OCI-LY1 (cell line): Measurements from ENCODE around the gene KRTAP10-7.
"Not testable (repeated sequence)": the region's sequence is repeated elsewhere in the genome, so short reads cannot be mapped to it uniquely, and the experiment has no call there.

Source experiments
- H2AFZ ChIP-seq: fragments of 200-600 bp; sonication (generic), shearing (Covaris generic); 2 replicates; pipeline ENCODE4 v1.6.0; 2014; ENCODE audit warnings: antibody characterized with exemption, mild to moderate bottlenecking, low read length
- H3F3A ChIP-seq: fragments of 200-600 bp; sonication (generic), shearing (Covaris generic); 2 replicates; pipeline ENCODE4 v1.6.0; 2014; ENCODE audit warnings: mild to moderate bottlenecking, antibody characterized with exemption, low read length, moderate library complexity; ENCODE audit not compliant: insufficient read depth
- H3K27ac ChIP-seq: fragments of 200-600 bp; sonication (generic); 2 replicates; pipeline ENCODE4 v1.5.1; 2014; ENCODE audit warnings: low read length, mixed run types, mild to moderate bottlenecking, low read depth; ENCODE audit not compliant: poor library complexity, severe bottlenecking
- H3K27me3 ChIP-seq: fragments of 200-600 bp; sonication (generic); 2 replicates; pipeline ENCODE4 v1.6.0; 2014; ENCODE audit warnings: antibody characterized with exemption, mild to moderate bottlenecking, low read length, moderate library complexity; ENCODE audit not compliant: insufficient read depth
- H3K36me3 ChIP-seq: fragments of 200-600 bp; sonication (generic); 2 replicates; pipeline ENCODE4 v1.6.1; 2014; ENCODE audit warnings: mild to moderate bottlenecking, antibody characterized with exemption, low read length, moderate library complexity, mixed read lengths; ENCODE audit not compliant: insufficient read depth
- H3K4me1 ChIP-seq: fragments of 200-600 bp; sonication (generic); 2 replicates; pipeline ENCODE4 v1.5.1; 2014; ENCODE audit warnings: mild to moderate bottlenecking, low read length, moderate library complexity; ENCODE audit not compliant: insufficient read depth, severe bottlenecking
- H3K4me2 ChIP-seq: fragments of 200-600 bp; sonication (generic), shearing (Covaris generic); 2 replicates; pipeline ENCODE4 v1.6.1; 2014; ENCODE audit warnings: low read length
- H3K4me3 ChIP-seq: fragments of 200-600 bp; sonication (generic); 2 replicates; pipeline ENCODE4 v1.5.1; 2014; ENCODE audit warnings: low read length, low read depth, mild to moderate bottlenecking, mixed read lengths; ENCODE audit not compliant: poor library complexity, severe bottlenecking
- H3K79me2 ChIP-seq: fragments of 200-600 bp; shearing (Covaris generic); 2 replicates; pipeline ENCODE4 v1.6.1; 2016; ENCODE audit warnings: mixed run types, low read length, mixed read lengths; ENCODE audit not compliant: insufficient read depth
- H3K9ac ChIP-seq: fragments of 200-600 bp; sonication (generic), shearing (Covaris generic); 2 replicates; pipeline ENCODE4 v1.6.1; 2014; ENCODE audit warnings: mild to moderate bottlenecking, low read length, mixed read lengths
- H3K9me2 ChIP-seq: fragments of 200-600 bp; sonication (generic), shearing (Covaris generic); 2 replicates; pipeline ENCODE4 v1.6.1; 2014; ENCODE audit warnings: low read depth, mild to moderate bottlenecking, low read length, mixed read lengths
- H3K9me3 ChIP-seq: fragments of 200-600 bp; shearing (Covaris generic); 2 replicates; pipeline ENCODE4 v1.6.1; 2014; ENCODE audit warnings: low read length, mixed read lengths
- H4K20me1 ChIP-seq: fragments of 200-600 bp; sonication (generic), shearing (Covaris generic); 2 replicates; pipeline ENCODE4 v1.6.0; 2016; ENCODE audit warnings: mild to moderate bottlenecking, low read length; ENCODE audit not compliant: insufficient read depth
- CTCF ChIP-seq: fragments of 200-600 bp; sonication (generic), shearing (Covaris generic); IDR thresholded peaks from 2 replicates; pipeline ENCODE4 v1.5.1; 2017; ENCODE audit warnings: mild to moderate bottlenecking, antibody characterized with exemption, low read length, moderate library complexity, mixed read lengths
- EZH2 ChIP-seq: fragments of 200-600 bp; sonication (generic), shearing (Covaris generic); IDR thresholded peaks from 2 replicates; pipeline ENCODE4 v1.8.0; 2017; ENCODE audit warnings: borderline replicate concordance, mixed run types, mild to moderate bottlenecking, antibody characterized with exemption, low read length, moderate library complexity, mixed read lengths

Gene KRTAP10-7, protein sequence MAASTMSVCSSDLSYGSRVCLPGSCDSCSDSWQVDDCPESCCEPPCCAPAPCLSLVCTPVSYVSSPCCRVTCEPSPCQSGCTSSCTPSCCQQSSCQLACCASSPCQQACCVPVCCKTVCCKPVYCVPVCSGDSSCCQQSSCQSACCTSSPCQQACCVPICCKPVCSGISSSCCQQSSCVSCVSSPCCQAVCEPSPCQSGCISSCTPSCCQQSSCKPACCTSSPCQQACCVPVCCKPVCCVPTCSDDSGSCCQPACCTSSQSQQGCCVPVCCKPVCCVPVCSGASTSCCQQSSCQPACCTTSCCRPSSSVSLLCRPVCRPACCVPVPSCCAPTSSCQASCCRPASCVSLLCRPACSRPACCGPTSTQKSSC

GRCh38 chr21:44600118-44600978, at the start of gene KRTAP10-7:
KRTAP10-7 (plus strand) TSS chr21:44600597; CDS start chr21:44600622, 25 bp downstream.
- not testable (repeated sequence) for H3K27me3 ChIP-seq, H3K4me3 ChIP-seq, H3K4me2 ChIP-seq, H2AFZ ChIP-seq, H3K79me2 ChIP-seq, H3K9me2 ChIP-seq, H3K27ac ChIP-seq, H3F3A ChIP-seq, H4K20me1 ChIP-seq, H3K36me3 ChIP-seq, H3K9ac ChIP-seq, H3K4me1 ChIP-seq, H3K9me3 ChIP-seq

DNA sequence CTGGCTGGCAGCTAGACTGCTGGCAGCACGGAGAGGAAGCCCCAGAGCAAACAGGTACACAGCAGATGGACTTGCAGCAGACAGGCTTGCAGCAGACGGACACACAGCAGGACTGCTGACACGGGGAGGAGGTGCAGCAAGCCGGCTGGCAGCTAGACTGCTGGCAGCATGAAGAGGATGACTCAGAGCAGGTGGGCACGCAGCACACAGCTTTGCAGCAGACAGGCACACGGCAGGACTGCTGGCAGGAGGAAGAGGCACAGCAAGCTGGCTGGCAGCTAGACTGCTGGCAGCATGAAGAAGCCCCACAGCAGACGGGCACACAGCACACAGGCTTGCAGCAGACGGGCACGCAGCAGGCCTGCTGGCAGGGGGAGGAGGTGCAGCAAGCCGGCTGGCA, 49.6 kb upstream of the KRTAP10-7 start:
- H3K79me2 ChIP-seq = no peaks in the 10 kb centered on the region
- H3K9me3 ChIP-seq = peaks cover 8% of the 10 kb centered on the region
- H3K4me3 ChIP-seq = no peak overlapping the region
- no peaks in the 10 kb centered on the region for H3K36me3 ChIP-seq
- H3K27me3 ChIP-seq = peaks cover 6% of the 10 kb centered on the region; the same call in 1 of the 2 replicates
- no peak overlapping the region for H3K27ac ChIP-seq
- no peaks in the 10 kb centered on the region for H3K4me1 ChIP-seq
- no peaks in the 10 kb centered on the region for H4K20me1 ChIP-seq
- H3K9ac ChIP-seq = no peak overlapping the region
- no peak overlapping the region for H2AFZ ChIP-seq
- no peaks in the 10 kb centered on the region for H3F3A ChIP-seq
- H3K4me2 ChIP-seq = no peak overlapping the region
- no peak for TF ChIP-seq CTCF
- no peak for TF ChIP-seq EZH2
- no peaks in the 10 kb centered on the region for H3K9me2 ChIP-seq

- no peaks in the 10 kb centered on the region for H4K20me1 ChIP-seq
- no peaks in the 10 kb centered on the region for H3K9me2 ChIP-seq
- no peak within 1 kb of the TSS for H3K27ac ChIP-seq
- no peaks in the 10 kb centered on the region for H3F3A ChIP-seq
- no peak for TF ChIP-seq EZH2
- TF ChIP-seq CTCF = no peak
- no peaks in the 10 kb centered on the region for H3K36me3 ChIP-seq
- no peak within 1 kb of the TSS for H3K9ac ChIP-seq
- H3K79me2 ChIP-seq = no peaks in the 10 kb centered on the region
- no peak within 1 kb of the TSS for H3K4me3 ChIP-seq
- H3K4me1 ChIP-seq = no peaks in the 10 kb centered on the region
- no peak within 1 kb of the TSS for H2AFZ ChIP-seq
- peaks cover 8% of the 10 kb centered on the region for H3K9me3 ChIP-seq
- H3K27me3 ChIP-seq = peaks cover 6% of the 10 kb centered on the region; the same call in 1 of the 2 replicates
- H3K4me2 ChIP-seq = no peak within 1 kb of the TSS
These were observed 48.9 kb upstream of the KRTAP10-7 start, which contains the start of gene KRTAP10-2 for GRCh38 chr21:44551340-44551961. KRTAP10-2 (minus strand) TSS chr21:44551505; CDS start chr21:44551458, 47 bp downstream.
